SK-N-SH (cell line): ENCODE measurements around the gene ANKRD52. TPM values are rescaled to one million over a fixed set of nuclear protein-coding genes. Genes with fewer than 3 reads are reported as not detected.
A peak's percentile ranks its signal among the peaks of the same experiment; 100 is the strongest.

Experiments
- CTCF ChIA-PET: fragments of 300-600, 350-600 bp; formaldehyde crosslinking; extraction: SDS; loops from one replicate; lab custom pipeline; 2021; lab: Yijun Ruan, JAX
- POLR2A ChIA-PET: fragments of 350-600 bp; sonication (Branson Sonifier 250); formaldehyde crosslinking; extraction: SDS; loops from one replicate; lab custom pipeline; 2020; ENCODE audit warnings: antibody characterized with exemption, inconsistent platforms; lab: Yijun Ruan, JAX
- DNase-seq: peaks from one replicate; pipeline ENCODE4 v3.0.0; 2012
- H2AFZ ChIP-seq: fragments of 200-600 bp; sonication (generic); 2 replicates; pipeline ENCODE4 v1.8.1; 2016; ENCODE audit warnings: antibody characterized with exemption, mild to moderate bottlenecking, low read depth
- H3F3A ChIP-seq: fragments of 200-600 bp; sonication (generic); replicated peaks from 2 replicates; pipeline ENCODE3; 2016; ENCODE audit warnings: antibody characterized with exemption, mild to moderate bottlenecking; ENCODE audit not compliant: insufficient read depth
- H3K27ac ChIP-seq, 2 experiments: fragments of 200-500 bp in 1 of 2; fragments of 200-600 bp in 1 of 2; sonication (Bioruptor generic) in 1 of 2; sonication (generic), shearing (Covaris generic) in 1 of 2; 2 replicates each; pipeline versions ENCODE4 v1.5.1 to v1.6.1; 2014 to 2016; ENCODE audit warnings: low read depth in 2 of 2, inconsistent platforms in 1 of 2, low read length in 1 of 2, mild to moderate bottlenecking in 1 of 2, mixed read lengths in 1 of 2
- H3K27me3 ChIP-seq: fragments of 200-600 bp; sonication (generic), shearing (Covaris generic); 2 replicates; pipeline ENCODE4 v1.6.1; 2016; ENCODE audit warnings: mixed run types; ENCODE audit not compliant: insufficient read depth
- H3K36me3 ChIP-seq, 2 experiments: fragments of 200-500 bp in 1 of 2; fragments of 200-600 bp in 1 of 2; sonication (Bioruptor generic) in 1 of 2; sonication (generic) in 1 of 2; replicated peaks in 1 of 2; 2 replicates each; pipeline versions ENCODE3 to v1.5.1; 2014 to 2016; ENCODE audit warnings: low read length in 1 of 2, mild to moderate bottlenecking in 1 of 2; ENCODE audit not compliant: insufficient read depth in 2 of 2, control insufficient read depth in 1 of 2
- H3K4me1 ChIP-seq, 2 experiments: fragments of 200-500 bp in 1 of 2; fragments of 200-600 bp in 1 of 2; sonication (Bioruptor generic) in 1 of 2; sonication (generic), shearing (Covaris generic) in 1 of 2; 2 replicates each; pipeline versions ENCODE4 v1.5.1 to v1.6.1; 2014 to 2016; ENCODE audit warnings: low read depth in 1 of 2, low read length in 1 of 2, mixed run types in 1 of 2; ENCODE audit not compliant: insufficient read depth in 2 of 2, control insufficient read depth in 1 of 2
- H3K4me2 ChIP-seq: fragments of 200-600 bp; sonication (generic), shearing (Covaris generic); 2 replicates; pipeline ENCODE4 v1.6.1; 2017; ENCODE audit warnings: mixed run types
- H3K4me3 ChIP-seq, 2 experiments: fragments of 200-500 bp in 1 of 2; fragments of 200-600 bp in 1 of 2; sonication (Bioruptor generic) in 1 of 2; sonication (generic), shearing (Covaris generic) in 1 of 2; 2 replicates each; pipeline versions ENCODE4 v1.5.1 to v1.8.1; 2014 to 2016; ENCODE audit warnings: low read depth in 2 of 2, inconsistent platforms in 1 of 2, low read length in 1 of 2, mild to moderate bottlenecking in 1 of 2, mixed read lengths in 1 of 2, moderate library complexity in 1 of 2
- H3K79me2 ChIP-seq: fragments of 200-600 bp; sonication (generic); 2 replicates; pipeline ENCODE4 v1.8.1; 2017; ENCODE audit warnings: mild to moderate bottlenecking; ENCODE audit not compliant: insufficient read depth
- H3K9ac ChIP-seq: fragments of 200-600 bp; sonication (generic); 2 replicates; pipeline ENCODE4 v1.6.1; 2017; ENCODE audit warnings: mixed run types
- H3K9me2 ChIP-seq: fragments of 200-600 bp; sonication (generic); 2 replicates; pipeline ENCODE4 v1.6.1; 2017; ENCODE audit warnings: mixed run types
- H3K9me3 ChIP-seq: fragments of 200-600 bp; sonication (generic); 2 replicates; pipeline ENCODE4 v1.6.1; 2017; ENCODE audit warnings: mixed run types, mild to moderate bottlenecking, moderate library complexity
- H4K20me1 ChIP-seq: fragments of 200-600 bp; sonication (generic); 2 replicates; pipeline ENCODE4 v1.6.1; 2017; ENCODE audit warnings: mild to moderate bottlenecking, mixed run types; ENCODE audit not compliant: insufficient read depth
- CHD2 ChIP-seq: fragments of 150-350 bp; IDR thresholded peaks from 2 replicates; pipeline ENCODE4 v1.6.1; 2018; ENCODE audit warnings: low read length; ENCODE audit not compliant: partially characterized antibody
- ELF1 ChIP-seq: IDR thresholded peaks from 2 replicates; pipeline ENCODE4 v1.4.0; 2012
- EP300 ChIP-seq, 2 experiments: IDR thresholded peaks; 2 replicates each; pipeline versions ENCODE4 v1.4.0 to v1.6.1; 2012; ENCODE audit warnings: borderline replicate concordance in 1 of 2, low read depth in 1 of 2, low read length in 1 of 2
- EZH2phosphoT487 ChIP-seq: fragments of 200-600 bp; sonication (generic); IDR thresholded peaks from 2 replicates; pipeline ENCODE4 v1.6.1; 2017; ENCODE audit warnings: low read depth, mixed run types, mild to moderate bottlenecking, antibody characterized with exemption, moderate library complexity, borderline replicate concordance
- FOSL2 ChIP-seq: IDR thresholded peaks from 2 replicates; pipeline ENCODE4 v1.4.0; 2012; ENCODE audit warnings: low read depth, mild to moderate bottlenecking, moderate library complexity, borderline replicate concordance
- FOXM1 ChIP-seq: IDR thresholded peaks from 2 replicates; pipeline ENCODE4 v1.4.0; 2012; ENCODE audit warnings: low read depth, mild to moderate bottlenecking
- GABPA ChIP-seq: IDR thresholded peaks from 2 replicates; pipeline ENCODE4 v1.4.0; 2012; ENCODE audit warnings: low read depth, mild to moderate bottlenecking
- GATA2 ChIP-seq: sonication (generic); formaldehyde crosslinking; IDR thresholded peaks from 2 replicates; pipeline ENCODE4 v1.5.0; 2020; ENCODE audit warnings: mild to moderate bottlenecking, missing genetic modification reagents
- JUND ChIP-seq: IDR thresholded peaks from 2 replicates; pipeline ENCODE4 v1.4.0; 2012
- MAX ChIP-seq: IDR thresholded peaks from 2 replicates; pipeline ENCODE4 v1.4.0; 2012; ENCODE audit warnings: low read depth
- MXI1 ChIP-seq: IDR thresholded peaks from 2 replicates; pipeline ENCODE4 v1.6.1; 2012; ENCODE audit warnings: mild to moderate bottlenecking, low read depth, low read length, improper control_type of control experiment
- NRF1 ChIP-seq: IDR thresholded peaks from 2 replicates; pipeline ENCODE4 v1.6.1; 2012; ENCODE audit warnings: low read depth, mild to moderate bottlenecking, low read length
- POLR2AphosphoS5 ChIP-seq: IDR thresholded peaks from 2 replicates; pipeline ENCODE4 v1.6.1; 2012; ENCODE audit warnings: low read depth, low read length
- RAD21 ChIP-seq: IDR thresholded peaks from 2 replicates; pipeline ENCODE4 v1.6.1; 2012; ENCODE audit warnings: mild to moderate bottlenecking, low read length
- RCOR1 ChIP-seq: fragments of 150-350 bp; IDR thresholded peaks from 2 replicates; pipeline ENCODE4 v1.6.1; 2017; ENCODE audit warnings: antibody characterized with exemption, low read length
- RFX5 ChIP-seq: IDR thresholded peaks from 2 replicates; pipeline ENCODE4 v1.6.1; 2012; ENCODE audit warnings: mild to moderate bottlenecking, improper control_type of control experiment, low read length
- SMC3 ChIP-seq: IDR thresholded peaks from 2 replicates; pipeline ENCODE4 v1.6.1; 2012; ENCODE audit warnings: low read depth, low read length, improper control_type of control experiment
- TCF12 ChIP-seq: IDR thresholded peaks from 2 replicates; pipeline ENCODE4 v1.4.0; 2012
- TEAD4 ChIP-seq: IDR thresholded peaks from 2 replicates; pipeline ENCODE4 v1.4.0; 2012; ENCODE audit warnings: mild to moderate bottlenecking, borderline replicate concordance; ENCODE audit not compliant: insufficient read depth
- YY1 ChIP-seq: IDR thresholded peaks from 2 replicates; pipeline ENCODE4 v1.4.0; 2012; ENCODE audit warnings: low read depth, mild to moderate bottlenecking
- WGBS: methylation state at CpG from one replicate; pipeline ENCODE4 v1.1.6; 2017; ENCODE audit warnings: low lambda C conversion rate; 5-methylcytosine and 5-hydroxymethylcytosine counted together
- polyA plus RNA-seq, 3 experiments: library from polyadenylated mRNA; depleted of rRNA; stranded (reverse); fragments of >200 nt; gene quantifications; 2 replicates each; pipeline ENCODE4 v1.2.3, GENCODE V29; 2012
- TF ChIP-seq, protein P1 (sequence below): fragments of 150-350 bp; IDR thresholded peaks from 2 replicates; pipeline ENCODE4 v1.6.1; 2016; ENCODE audit warnings: mild to moderate bottlenecking, low read depth, low read length
- TF ChIP-seq, protein P2 (sequence below): IDR thresholded peaks from 2 replicates; pipeline ENCODE4; 2012
- TF ChIP-seq, protein P3 (sequence below): fragments of 150-350 bp; IDR thresholded peaks from 2 replicates; pipeline ENCODE4 v1.6.1; 2017; ENCODE audit warnings: antibody characterized with exemption, low read length, low read depth, borderline replicate concordance

Gene ANKRD52
- polyA plus RNA-seq, 1 of the 3 experiments (the other 2 are of a cell fraction), result 23.4 TPM

DNA sequence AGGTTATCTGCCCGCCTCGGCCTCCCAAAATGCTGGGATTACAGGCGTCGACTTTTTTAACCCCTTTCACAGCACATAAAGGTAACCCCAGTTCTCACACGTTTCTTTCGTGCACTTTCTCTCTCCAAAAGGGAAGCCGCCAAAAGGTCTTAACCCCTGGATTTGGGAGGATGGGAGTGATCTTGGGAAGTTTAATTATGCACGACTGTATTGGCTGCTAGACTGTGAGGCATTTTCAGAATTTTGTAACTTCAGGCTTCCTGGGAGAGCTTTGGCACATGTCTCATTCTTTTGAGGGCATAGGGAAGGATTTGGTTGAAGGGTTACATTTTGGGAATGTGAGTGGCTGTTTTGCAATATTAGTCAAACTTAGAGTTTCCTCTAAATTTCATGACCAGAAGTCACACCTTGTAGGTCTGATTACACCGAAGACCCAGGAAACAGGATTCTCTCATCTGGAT lies 67.5 kb downstream of the ANKRD52 start:
- Histone ChIP-seq H3K9me2 (no peaks in the 10 kb centered on the region), H3K4me2 (peak overlapping the region; percentile 97), H3K9ac (peak overlapping the region; percentile 94; the same call in 1 of the 2 replicates), H2AFZ (peak overlapping the region; percentile 96), H4K20me1 (peaks cover 8% of the 10 kb centered on the region), H3K79me2 (peaks cover 32% of the 10 kb centered on the region), H3K27ac (peak overlapping the region; percentile 83 to 87; a peak in 2 of 4 replicates), H3K9me3 (no peaks in the 10 kb centered on the region), H3K36me3 (peaks cover 8 to 13% of the 10 kb centered on the region in 2 experiments), H3K27me3 (no peaks in the 10 kb centered on the region), H3K4me1 (peaks cover 8 to 13% of the 10 kb centered on the region in 2 experiments; a peak in 2 of 4 replicates), H3K4me3 (peak overlapping the region; percentile 87 to 91), H3F3A (peaks cover 19% of the 10 kb centered on the region)
- POLR2A ChIA-PET, result no interaction called here
- CTCF ChIA-PET, result interaction anchor here (1.0 to 13.8 kb wide), 12 partner anchors 11 to 146 kb away, joined by 3 to 272 read pairs (median 14); partner anchors contain the start of genes ANKRD52, COQ10A, ERBB3 and ESYT1
- 42% methylated on average over 9 of the region's 9 CpGs for WGBS
- no peak for DNase-seq
- TF ChIP-seq MXI1, result no peak
- no peak for TF ChIP-seq TCF12
- no peak for TF ChIP-seq GATA2 (CRISPR knock-in tag)
- TF ChIP-seq POLR2AphosphoS5, result no peak
- no peak for TF ChIP-seq TEAD4
- TF ChIP-seq RAD21, result no peak
- TF ChIP-seq RCOR1, result no peak

DNA sequence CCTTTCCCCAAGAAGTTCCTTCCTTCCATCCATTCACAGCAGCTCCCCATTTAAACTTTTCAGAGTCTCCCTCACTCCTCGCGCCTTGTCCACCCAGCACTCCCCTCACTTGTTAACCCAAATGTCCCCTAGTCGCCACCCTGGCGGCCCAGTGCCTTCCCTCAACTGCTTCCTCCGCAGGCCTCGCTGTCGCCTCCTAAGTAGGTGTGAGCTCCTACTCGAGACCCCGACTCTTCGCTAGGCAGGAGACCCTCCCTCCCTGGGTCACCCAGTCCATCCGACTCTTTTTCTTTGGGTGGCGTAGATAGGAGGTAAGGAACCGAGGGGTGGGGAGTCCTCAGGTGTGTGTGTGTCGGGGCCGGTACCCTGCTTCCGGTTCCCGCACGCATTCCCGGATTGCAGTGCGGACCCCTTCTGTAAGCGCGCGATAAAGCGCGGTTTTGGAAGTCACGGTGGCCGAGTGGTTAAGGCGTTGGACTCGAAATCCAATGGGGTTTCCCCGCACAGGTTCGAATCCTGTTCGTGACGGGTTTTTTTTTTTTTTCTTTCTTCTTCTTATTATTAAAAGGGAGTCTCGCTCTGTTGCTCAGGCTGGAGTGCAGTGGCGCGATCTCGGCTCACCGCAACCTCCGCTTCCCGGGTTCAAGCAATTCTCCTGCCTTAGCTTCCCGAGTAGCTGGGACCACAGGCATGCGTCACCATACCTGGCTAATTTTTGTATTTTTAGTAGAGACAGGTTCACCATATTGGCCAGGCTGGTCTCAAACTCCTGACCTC lies 68.1 kb downstream of the ANKRD52 start:
- H3K9me2 ChIP-seq, result no peaks in the 10 kb centered on the region
- H3K4me1 ChIP-seq, result peaks cover 8 to 13% of the 10 kb centered on the region in 2 experiments; a peak in 2 of 4 replicates
- H3K9me3 ChIP-seq, result no peaks in the 10 kb centered on the region
- ChIA-PET POLR2A (interaction anchor here (0.7 to 2.2 kb wide), 13 partner anchors 31 to 272 kb away, joined by 3 to 21 read pairs (median 4); partner anchors contain the start of genes ANKRD52, COQ10A, ESYT1 and MYL6), CTCF (interaction anchor here (0.7 to 13.8 kb wide), 66 partner anchors 10 to 445 kb away, joined by 3 to 272 read pairs (median 5); partner anchors contain the start of genes ANKRD52, COQ10A, CS and ERBB3)
- peaks cover 19% of the 10 kb centered on the region for H3F3A ChIP-seq
- peak; percentile 77 for DNase-seq
- H3K79me2 ChIP-seq, result peaks cover 38% of the 10 kb centered on the region
- H4K20me1 ChIP-seq, result peaks cover 8% of the 10 kb centered on the region
- H2AFZ ChIP-seq, result peak overlapping the region; percentile 96
- H3K27me3 ChIP-seq, result no peaks in the 10 kb centered on the region
- H3K4me3 ChIP-seq, result peak overlapping the region; percentile 87 to 91
- H3K36me3 ChIP-seq, result peaks cover 9 to 18% of the 10 kb centered on the region in 2 experiments
- peak overlapping the region; percentile 94 for H3K9ac ChIP-seq
- peak overlapping the region; percentile 83 to 87 for H3K27ac ChIP-seq
- WGBS, result 1% methylated on average over 42 of the region's 42 CpGs
- H3K4me2 ChIP-seq, result peak overlapping the region; percentile 97
- TF ChIP-seq GABPA, result peak; percentile 67
- TF ChIP-seq CHD2, result peak; percentile 69
- peak; percentile 73 for TF ChIP-seq MAX
- TF ChIP-seq ELF1, result peak; percentile 84
- TF ChIP-seq FOXM1, result no peak
- no peak for TF ChIP-seq NRF1
- TF ChIP-seq RCOR1, result peak; percentile 61; the same call in 1 of the 2 replicates
- no peak for TF ChIP-seq SMC3
- TF ChIP-seq JUND, result no peak
- no peak for TF ChIP-seq EZH2phosphoT487
- TF ChIP-seq FOSL2, result peak; percentile 59; the same call in 1 of the 2 replicates
- TF ChIP-seq YY1, result peak; percentile 67; the same call in 1 of the 2 replicates
- no peak for TF ChIP-seq RFX5
- no peak for TF ChIP-seq TCF12
- peak; percentile 93; the same call in 1 of the 2 replicates for TF ChIP-seq TEAD4
- TF ChIP-seq, protein P1, sequence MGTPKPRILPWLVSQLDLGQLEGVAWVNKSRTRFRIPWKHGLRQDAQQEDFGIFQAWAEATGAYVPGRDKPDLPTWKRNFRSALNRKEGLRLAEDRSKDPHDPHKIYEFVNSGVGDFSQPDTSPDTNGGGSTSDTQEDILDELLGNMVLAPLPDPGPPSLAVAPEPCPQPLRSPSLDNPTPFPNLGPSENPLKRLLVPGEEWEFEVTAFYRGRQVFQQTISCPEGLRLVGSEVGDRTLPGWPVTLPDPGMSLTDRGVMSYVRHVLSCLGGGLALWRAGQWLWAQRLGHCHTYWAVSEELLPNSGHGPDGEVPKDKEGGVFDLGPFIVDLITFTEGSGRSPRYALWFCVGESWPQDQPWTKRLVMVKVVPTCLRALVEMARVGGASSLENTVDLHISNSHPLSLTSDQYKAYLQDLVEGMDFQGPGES, result no peak
- TF ChIP-seq, protein P2, sequence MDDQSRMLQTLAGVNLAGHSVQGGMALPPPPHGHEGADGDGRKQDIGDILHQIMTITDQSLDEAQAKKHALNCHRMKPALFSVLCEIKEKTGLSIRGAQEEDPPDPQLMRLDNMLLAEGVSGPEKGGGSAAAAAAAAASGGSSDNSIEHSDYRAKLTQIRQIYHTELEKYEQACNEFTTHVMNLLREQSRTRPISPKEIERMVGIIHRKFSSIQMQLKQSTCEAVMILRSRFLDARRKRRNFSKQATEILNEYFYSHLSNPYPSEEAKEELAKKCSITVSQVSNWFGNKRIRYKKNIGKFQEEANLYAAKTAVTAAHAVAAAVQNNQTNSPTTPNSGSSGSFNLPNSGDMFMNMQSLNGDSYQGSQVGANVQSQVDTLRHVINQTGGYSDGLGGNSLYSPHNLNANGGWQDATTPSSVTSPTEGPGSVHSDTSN, result no peak
- TF ChIP-seq RAD21, result no peak
- TF ChIP-seq, protein P3, sequence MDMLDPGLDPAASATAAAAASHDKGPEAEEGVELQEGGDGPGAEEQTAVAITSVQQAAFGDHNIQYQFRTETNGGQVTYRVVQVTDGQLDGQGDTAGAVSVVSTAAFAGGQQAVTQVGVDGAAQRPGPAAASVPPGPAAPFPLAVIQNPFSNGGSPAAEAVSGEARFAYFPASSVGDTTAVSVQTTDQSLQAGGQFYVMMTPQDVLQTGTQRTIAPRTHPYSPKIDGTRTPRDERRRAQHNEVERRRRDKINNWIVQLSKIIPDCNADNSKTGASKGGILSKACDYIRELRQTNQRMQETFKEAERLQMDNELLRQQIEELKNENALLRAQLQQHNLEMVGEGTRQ, result no peak
- no peak for TF ChIP-seq EP300 (IDR thresholded peaks at IDR 0.05; ENCODE audit: borderline replicate concordance in 1 of 2, low read depth in 1 of 2, low read length in 1 of 2)
